C4-2B (cell line): ENCODE measurements around the gene ENKD1.

Experiments used
- H3K27ac ChIP-seq: fragments of 450-650 bp; 2 replicates; pipeline ENCODE4 v1.5.1; 2017
- ZFX ChIP-seq: fragments of 450-650 bp; IDR thresholded peaks from 2 replicates; pipeline ENCODE4 v1.6.1; 2017
- TF ChIP-seq, protein P1 (sequence below): fragments of 450-650 bp; conservative IDR thresholded peaks from 2 replicates; pipeline ENCODE4 v1.5.1; 2017; ENCODE audit warnings: mild to moderate bottlenecking

ENKD1 gene

GRCh38 chr16:67648088-67648763 is 18.3 kb downstream of the ENKD1 start:
- no peak overlapping the region for H3K27ac ChIP-seq
- TF ChIP-seq, protein P1, sequence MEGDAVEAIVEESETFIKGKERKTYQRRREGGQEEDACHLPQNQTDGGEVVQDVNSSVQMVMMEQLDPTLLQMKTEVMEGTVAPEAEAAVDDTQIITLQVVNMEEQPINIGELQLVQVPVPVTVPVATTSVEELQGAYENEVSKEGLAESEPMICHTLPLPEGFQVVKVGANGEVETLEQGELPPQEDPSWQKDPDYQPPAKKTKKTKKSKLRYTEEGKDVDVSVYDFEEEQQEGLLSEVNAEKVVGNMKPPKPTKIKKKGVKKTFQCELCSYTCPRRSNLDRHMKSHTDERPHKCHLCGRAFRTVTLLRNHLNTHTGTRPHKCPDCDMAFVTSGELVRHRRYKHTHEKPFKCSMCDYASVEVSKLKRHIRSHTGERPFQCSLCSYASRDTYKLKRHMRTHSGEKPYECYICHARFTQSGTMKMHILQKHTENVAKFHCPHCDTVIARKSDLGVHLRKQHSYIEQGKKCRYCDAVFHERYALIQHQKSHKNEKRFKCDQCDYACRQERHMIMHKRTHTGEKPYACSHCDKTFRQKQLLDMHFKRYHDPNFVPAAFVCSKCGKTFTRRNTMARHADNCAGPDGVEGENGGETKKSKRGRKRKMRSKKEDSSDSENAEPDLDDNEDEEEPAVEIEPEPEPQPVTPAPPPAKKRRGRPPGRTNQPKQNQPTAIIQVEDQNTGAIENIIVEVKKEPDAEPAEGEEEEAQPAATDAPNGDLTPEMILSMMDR: no peak
- TF ChIP-seq ZFX: no peak

- no peak overlapping the region for H3K27ac ChIP-seq
- TF ChIP-seq, protein P1: no peak
- no peak for TF ChIP-seq ZFX
These were observed 18.9 kb downstream of the ENKD1 start for GRCh38 chr16:67647681-67648080.

- TF ChIP-seq ZFX: no peak
- TF ChIP-seq, protein P1: no peak
- H3K27ac ChIP-seq: no peak overlapping the region
These were observed 19.4 kb downstream of the ENKD1 start for GRCh38 chr16:67647111-67647651.

GRCh38 chr16:67645397-67646121 is 21.0 kb downstream of the ENKD1 start:
- no peak overlapping the region for H3K27ac ChIP-seq

GRCh38 chr16:67644038-67644437 is 22.5 kb downstream of the ENKD1 start:
- H3K27ac ChIP-seq: no peak overlapping the region
- no peak for TF ChIP-seq ZFX
- TF ChIP-seq, protein P1: no peak

More at GRCh38 chr16:67645397-67646121, 21.0 kb downstream of the ENKD1 start:
- TF ChIP-seq, protein P1: no peak
- TF ChIP-seq ZFX: no peak

DNA sequence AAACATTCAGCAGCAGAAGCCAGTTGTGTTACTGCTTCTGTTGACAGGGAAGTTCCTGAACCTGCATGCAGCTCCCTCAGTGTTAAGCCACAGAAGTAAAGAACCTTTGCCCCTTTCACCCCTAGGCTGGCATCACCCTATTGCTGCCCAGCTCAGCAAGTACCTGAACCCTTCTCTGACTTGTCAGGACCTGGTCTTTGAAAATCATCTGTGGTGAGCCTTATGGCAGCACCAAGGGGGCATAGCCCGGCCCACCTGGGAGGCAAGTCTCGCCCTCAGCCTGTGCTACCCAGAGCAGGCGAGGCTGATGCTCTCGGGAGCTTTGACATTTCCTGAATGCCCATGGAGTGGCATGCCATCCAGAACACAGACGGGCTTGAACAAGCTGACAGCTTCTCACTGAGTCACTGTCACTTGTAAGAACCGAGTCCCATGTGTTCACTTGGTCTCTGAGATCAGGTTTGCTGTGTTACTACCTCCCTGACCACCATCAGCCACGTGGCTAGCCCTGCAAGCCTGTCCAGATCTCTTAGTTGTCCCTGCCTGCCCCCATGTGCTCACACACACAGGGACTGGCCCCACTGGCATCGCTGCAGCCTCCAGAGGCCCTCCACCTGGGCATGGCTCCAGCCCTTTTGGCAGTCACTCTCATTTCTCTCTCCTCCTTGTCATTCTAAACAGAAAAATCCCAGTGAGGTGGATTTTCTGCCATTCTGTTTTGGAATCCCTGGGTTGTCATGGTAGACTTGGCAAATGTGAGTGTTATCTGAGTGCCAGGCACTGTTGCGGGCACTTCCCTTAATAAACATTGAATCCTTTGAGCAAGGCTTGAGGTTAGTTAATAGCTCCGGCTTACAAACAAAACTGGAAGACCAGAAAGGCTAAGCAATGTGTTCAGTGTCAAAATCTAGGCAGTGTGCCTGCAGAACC is 24.5 kb downstream of the ENKD1 start:
- peak overlapping the region; percentile 62 for H3K27ac ChIP-seq
- TF ChIP-seq, protein P1: no peak
- TF ChIP-seq ZFX: no peak
